ENCODE results near the gene PAPOLB. TPM values are rescaled to one million over a fixed set of nuclear protein-coding genes. Genes with fewer than 3 reads are reported as not detected.

PAPOLB gene
- total RNA-seq, 1 donor from 2014 or later: 0.22 TPM

- no peak for DNase-seq (ENCODE audit: low spot score in 2 of 2, unreplicated experiment in 2 of 2)
- H3K9me3 Mint-ChIP-seq: no peaks in the 10 kb centered on the region
- TF ChIP-seq CTCF (IDR thresholded peaks at IDR 0.05; ENCODE audit: unreplicated experiment): no peak
- H3K36me3 Mint-ChIP-seq: peaks cover 1% of the 10 kb centered on the region
- H3K4me3 Mint-ChIP-seq: no peak overlapping the region
- H3K27ac Mint-ChIP-seq: no peak overlapping the region
- no peaks in the 10 kb centered on the region for H3K27me3 Mint-ChIP-seq (ENCODE audit: low read depth)
- peaks cover 2% of the 10 kb centered on the region for H3K4me1 Mint-ChIP-seq
Observed at GRCh38 chr7:4833691-4834600, 27.9 kb downstream of the PAPOLB start.

- DNase-seq (ENCODE audit: low spot score in 2 of 2, unreplicated experiment in 2 of 2): no peak
- Mint-ChIP-seq H3K36me3 (peaks cover 1% of the 10 kb centered on the region), H3K4me3 (no peak overlapping the region), H3K27ac (no peak overlapping the region), H3K9me3 (no peaks in the 10 kb centered on the region), H3K4me1 (peaks cover 2% of the 10 kb centered on the region), H3K27me3 (ENCODE audit: low read depth) (no peaks in the 10 kb centered on the region)
- TF ChIP-seq CTCF (IDR thresholded peaks at IDR 0.05; ENCODE audit: unreplicated experiment): no peak
Observed at GRCh38 chr7:4833176-4833575, 28.7 kb downstream of the PAPOLB start.

- H3K36me3 Mint-ChIP-seq: peaks cover 1% of the 10 kb centered on the region
- no peaks in the 10 kb centered on the region for H3K9me3 Mint-ChIP-seq
- no peaks in the 10 kb centered on the region for H3K27me3 Mint-ChIP-seq (ENCODE audit: low read depth)
- H3K4me3 Mint-ChIP-seq: no peak overlapping the region
- peaks cover 2% of the 10 kb centered on the region for H3K4me1 Mint-ChIP-seq
- DNase-seq (ENCODE audit: low spot score in 2 of 2, unreplicated experiment in 2 of 2): no peak
- TF ChIP-seq CTCF (IDR thresholded peaks at IDR 0.05; ENCODE audit: unreplicated experiment): no peak
- no peak overlapping the region for H3K27ac Mint-ChIP-seq
Observed at GRCh38 chr7:4832711-4833110, 29.1 kb downstream of the PAPOLB start.

GRCh38 chr7:4831723-4832495 lies 29.9 kb downstream of the PAPOLB start:
- H3K36me3 Mint-ChIP-seq: peaks cover 1% of the 10 kb centered on the region
- no peak overlapping the region for H3K4me3 Mint-ChIP-seq
- H3K27me3 Mint-ChIP-seq (ENCODE audit: low read depth): no peaks in the 10 kb centered on the region
- no peak for DNase-seq (ENCODE audit: low spot score in 2 of 2, unreplicated experiment in 2 of 2)
- peaks cover 2% of the 10 kb centered on the region for H3K4me1 Mint-ChIP-seq
- H3K27ac Mint-ChIP-seq: no peak overlapping the region
- no peak for TF ChIP-seq CTCF (IDR thresholded peaks at IDR 0.05; ENCODE audit: unreplicated experiment)
- H3K9me3 Mint-ChIP-seq: no peaks in the 10 kb centered on the region

- TF ChIP-seq CTCF (IDR thresholded peaks at IDR 0.05; ENCODE audit: unreplicated experiment): peak; percentile 55
- Mint-ChIP-seq H3K27ac (no peak overlapping the region), H3K4me3 (no peak overlapping the region), H3K9me3 (no peaks in the 10 kb centered on the region), H3K36me3 (peaks cover 1% of the 10 kb centered on the region), H3K27me3 (ENCODE audit: low read depth) (no peaks in the 10 kb centered on the region), H3K4me1 (peaks cover 2% of the 10 kb centered on the region)
- DNase-seq (ENCODE audit: low spot score in 2 of 2, unreplicated experiment in 2 of 2): peak in 1 of 2 experiments; percentile 77
Observed at GRCh38 chr7:4830176-4830575, 31.7 kb downstream of the PAPOLB start.

Data from mesothelial cell of epicardium (in vitro differentiated cells).